PC-3 (cell line): Measurements from ENCODE around the gene CRPPA. TPM values are rescaled to one million over a fixed set of nuclear protein-coding genes. Genes with fewer than 3 reads are reported as not detected.

Experiments used
- ATAC-seq: fragments of 200-7000 bp; cut with Tn5 transposase; 2 replicates; pipeline ENCODE4 v1.9.1; 2020; ENCODE audit warnings: mild to moderate bottlenecking, moderate library complexity
- BruUV-seq: library from RNA; stranded (reverse); fragments of 400-500 nt; replicated peaks from 2 replicates; lab custom pipeline; 2021; lab: Mats Ljungman, UMichigan
- CTCF ChIA-PET: fragments of 300-600 bp; sonication (Branson Sonifier 250); formaldehyde crosslinking; loops from one replicate; lab custom pipeline; 2022; ENCODE audit warnings: antibody characterized with exemption; lab: Charles Lee
- POLR2A ChIA-PET: fragments of 300-600 bp; sonication (Branson Sonifier 250); formaldehyde crosslinking; loops from one replicate; lab custom pipeline; 2022; ENCODE audit warnings: antibody characterized with exemption; ENCODE audit not compliant: unreplicated experiment; lab: Charles Lee
- DNase-seq: peaks from one replicate; pipeline ENCODE4 v3.0.0-alpha.2; 2015
- H2AFZ ChIP-seq: fragments of 300-600 bp; sonication (generic); 2 replicates; pipeline ENCODE4 v1.6.0; 2016; ENCODE audit warnings: antibody characterized with exemption, low read length
- H3F3A ChIP-seq: fragments of 300-600 bp; sonication (generic); one replicate; pipeline ENCODE4 v1.6.0; 2017; ENCODE audit warnings: antibody characterized with exemption, low read length, control low read depth, mild to moderate bottlenecking; ENCODE audit not compliant: unreplicated experiment
- H3K27ac ChIP-seq: fragments of 300-600 bp; sonication (generic); 2 replicates; pipeline ENCODE4 v1.5.1; 2016; ENCODE audit warnings: mild to moderate bottlenecking, low read length
- H3K27me3 ChIP-seq: fragments of 300-600 bp; sonication (generic); 2 replicates; pipeline ENCODE4 v1.6.1; 2016; ENCODE audit warnings: low read length, mixed read lengths
- H3K36me3 ChIP-seq: fragments of 300-600 bp; sonication (generic); 2 replicates; pipeline ENCODE4 v1.6.1; 2016; ENCODE audit warnings: low read depth, mixed run types, low read length, mixed read lengths
- H3K4me1 ChIP-seq: fragments of 300-600 bp; sonication (generic); 2 replicates; pipeline ENCODE4 v1.5.1; 2016; ENCODE audit warnings: low read length; ENCODE audit not compliant: insufficient read depth
- H3K4me2 ChIP-seq: fragments of 300-600 bp; sonication (generic); 2 replicates; pipeline ENCODE4 v1.6.0; 2016; ENCODE audit warnings: low read length
- H3K4me3 ChIP-seq: fragments of 300-600 bp; sonication (generic); 2 replicates; pipeline ENCODE4 v1.5.1; 2016; ENCODE audit warnings: mild to moderate bottlenecking, low read length, mixed read lengths
- H3K79me2 ChIP-seq: fragments of 300-600 bp; sonication (generic); 2 replicates; pipeline ENCODE4 v1.6.1; 2017; ENCODE audit warnings: low read length, mixed read lengths
- H3K9ac ChIP-seq: fragments of 300-600 bp; sonication (generic); 2 replicates; pipeline ENCODE4 v1.6.0; 2016; ENCODE audit warnings: mild to moderate bottlenecking, low read length
- H3K9me2 ChIP-seq: fragments of 300-600 bp; sonication (generic); replicated peaks from 2 replicates; pipeline ENCODE4 v1.6.1; 2016; ENCODE audit warnings: mixed run types, low read length, mixed read lengths
- H3K9me3 ChIP-seq: fragments of 300-600 bp; sonication (generic); 2 replicates; pipeline ENCODE4 v1.6.1; 2016; ENCODE audit warnings: low read length, mixed read lengths
- H4K20me1 ChIP-seq: fragments of 300-600 bp; sonication (generic); 2 replicates; pipeline ENCODE4 v1.6.1; 2016; ENCODE audit warnings: low read length, mixed read lengths
- EZH2 ChIP-seq: fragments of 300-600 bp; sonication (generic); IDR thresholded peaks from one replicate; pipeline ENCODE4 v1.6.1; 2017; ENCODE audit warnings: antibody characterized with exemption, mild to moderate bottlenecking, low read length; ENCODE audit not compliant: unreplicated experiment
- EZH2phosphoT487 ChIP-seq: fragments of 300-600 bp; sonication (generic); IDR thresholded peaks from 2 replicates; pipeline ENCODE4 v1.6.1; 2018; ENCODE audit warnings: mild to moderate bottlenecking, antibody characterized with exemption, low read length, borderline replicate concordance
- intact Hi-C: fragments of 100-400 bp; cut with micrococcal nuclease; formaldehyde crosslinking; loops from 2 replicates; pipeline ENCODE4 v1.9.0; 2023
- total RNA-seq: library from RNA; depleted of rRNA; stranded (reverse); fragments of >200 nt; gene quantifications from 2 replicates; pipeline ENCODE4 v1.2.3, GENCODE V29; 2014
- TF ChIP-seq, protein P1 (sequence below): fragments of 300-600 bp; sonication (generic); conservative IDR thresholded peaks from 2 replicates; pipeline ENCODE4 v1.5.1; 2017; ENCODE audit warnings: antibody characterized with exemption, low read depth, mild to moderate bottlenecking, low read length

Gene CRPPA
- total RNA-seq, 1 experiment from 2014 or later = 1.2 TPM

DNA sequence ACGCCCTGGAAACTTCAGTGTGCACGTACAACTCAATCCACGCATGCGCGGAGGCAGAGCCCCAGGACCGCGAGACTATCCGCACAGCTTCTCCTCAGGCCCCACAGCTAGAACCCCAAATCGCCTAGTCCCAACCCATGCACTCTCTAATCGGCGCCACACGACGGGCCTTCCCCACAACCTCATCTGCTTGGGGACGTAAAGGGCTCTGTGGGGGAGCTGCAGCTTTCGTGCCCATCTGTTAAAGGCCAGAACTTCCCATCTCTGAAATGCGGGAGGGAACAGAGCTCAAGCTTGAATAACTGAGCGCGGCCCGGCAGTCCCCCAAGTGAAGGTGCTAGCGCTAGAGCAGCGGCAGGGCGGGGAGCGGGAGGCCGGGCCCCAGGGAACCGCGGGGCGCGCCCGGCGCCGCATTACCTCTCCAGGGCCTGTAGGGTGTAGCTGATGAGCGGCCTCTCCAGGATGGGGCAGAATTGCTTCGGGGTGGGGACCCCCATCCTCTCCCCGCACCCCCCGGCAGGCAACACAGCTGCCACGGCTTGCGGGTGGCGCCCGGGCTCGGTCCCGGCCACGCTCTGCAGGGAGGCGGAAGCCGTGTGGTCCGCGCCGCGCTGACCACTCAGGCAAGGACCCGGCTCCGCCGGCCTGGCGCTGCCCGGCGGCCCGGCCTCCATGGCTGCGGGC is 547 bp downstream of the CRPPA start:
- BruUV-seq = no TSS peak
- peak overlapping the region; percentile 94 for H3K4me2 ChIP-seq
- TF ChIP-seq, protein P1, sequence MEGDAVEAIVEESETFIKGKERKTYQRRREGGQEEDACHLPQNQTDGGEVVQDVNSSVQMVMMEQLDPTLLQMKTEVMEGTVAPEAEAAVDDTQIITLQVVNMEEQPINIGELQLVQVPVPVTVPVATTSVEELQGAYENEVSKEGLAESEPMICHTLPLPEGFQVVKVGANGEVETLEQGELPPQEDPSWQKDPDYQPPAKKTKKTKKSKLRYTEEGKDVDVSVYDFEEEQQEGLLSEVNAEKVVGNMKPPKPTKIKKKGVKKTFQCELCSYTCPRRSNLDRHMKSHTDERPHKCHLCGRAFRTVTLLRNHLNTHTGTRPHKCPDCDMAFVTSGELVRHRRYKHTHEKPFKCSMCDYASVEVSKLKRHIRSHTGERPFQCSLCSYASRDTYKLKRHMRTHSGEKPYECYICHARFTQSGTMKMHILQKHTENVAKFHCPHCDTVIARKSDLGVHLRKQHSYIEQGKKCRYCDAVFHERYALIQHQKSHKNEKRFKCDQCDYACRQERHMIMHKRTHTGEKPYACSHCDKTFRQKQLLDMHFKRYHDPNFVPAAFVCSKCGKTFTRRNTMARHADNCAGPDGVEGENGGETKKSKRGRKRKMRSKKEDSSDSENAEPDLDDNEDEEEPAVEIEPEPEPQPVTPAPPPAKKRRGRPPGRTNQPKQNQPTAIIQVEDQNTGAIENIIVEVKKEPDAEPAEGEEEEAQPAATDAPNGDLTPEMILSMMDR = peak; percentile 38; the same call in 1 of the 2 replicates
- TF ChIP-seq EZH2 = no peak
- no peak for TF ChIP-seq EZH2phosphoT487
- peak overlapping the region; percentile 71 for H3K4me3 ChIP-seq
- no peaks in the 10 kb centered on the region for H3K27me3 ChIP-seq
- H2AFZ ChIP-seq = peak overlapping the region; percentile 97
- peak; percentile 71 for DNase-seq
- no peaks in the 10 kb centered on the region for H4K20me1 ChIP-seq
- ATAC-seq = peak; percentile 78
- H3F3A ChIP-seq = no peaks in the 10 kb centered on the region
- peak overlapping the region; percentile 83 for H3K27ac ChIP-seq
- ChIA-PET POLR2A (interaction anchor here (0.6 to 1.3 kb wide), 3 partner anchors 70 to 311 kb away, joined by 3 to 6 read pairs (median 4); no protein-coding TSS in a partner anchor), CTCF (no interaction called here)
- intact Hi-C loops = loop anchor here (2.0 to 5.0 kb wide), 2 partner anchors 74 to 103 kb away; no protein-coding TSS in a partner anchor
- no peaks in the 10 kb centered on the region for H3K9me3 ChIP-seq
- H3K79me2 ChIP-seq = no peaks in the 10 kb centered on the region
- no peaks in the 10 kb centered on the region for H3K9me2 ChIP-seq
- no peaks in the 10 kb centered on the region for H3K36me3 ChIP-seq
- H3K9ac ChIP-seq = peak overlapping the region; percentile 81
- peaks cover 43% of the 10 kb centered on the region for H3K4me1 ChIP-seq

DNA sequence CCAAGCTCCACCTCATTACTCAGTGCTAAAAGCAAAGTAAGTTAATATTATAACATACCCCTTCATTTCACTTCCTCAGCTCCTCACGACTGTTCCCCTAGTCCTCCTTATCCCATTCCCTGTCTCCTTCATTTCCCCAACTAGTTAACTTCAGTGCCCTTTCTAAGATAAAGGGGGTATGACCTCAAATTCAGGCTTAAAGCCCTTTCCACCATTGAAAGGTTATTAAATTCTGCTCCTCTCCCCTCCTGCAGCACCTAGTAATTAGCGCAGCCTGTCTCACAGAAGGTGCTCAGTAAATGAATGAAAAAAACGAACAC is 1.0 kb downstream of the CRPPA start:
- H3K79me2 ChIP-seq = no peaks in the 10 kb centered on the region
- no peaks in the 10 kb centered on the region for H3K36me3 ChIP-seq
- H3K9ac ChIP-seq = peak overlapping the region; percentile 81
- H3K4me3 ChIP-seq = peak overlapping the region; percentile 71
- ATAC-seq = peak; percentile 1
- H3K9me3 ChIP-seq = no peaks in the 10 kb centered on the region
- H3K9me2 ChIP-seq = no peaks in the 10 kb centered on the region
- peak overlapping the region; percentile 97 for H2AFZ ChIP-seq
- TSS peak; percentile 39 for BruUV-seq
- H3K4me1 ChIP-seq = peaks cover 39% of the 10 kb centered on the region
- no peak for DNase-seq
- TF ChIP-seq, protein P1 = no peak
- no peaks in the 10 kb centered on the region for H3K27me3 ChIP-seq
- peak overlapping the region; percentile 83 for H3K27ac ChIP-seq
- intact Hi-C loops = loop anchor here (2.0 to 5.0 kb wide), 2 partner anchors 73 to 103 kb away; no protein-coding TSS in a partner anchor
- ChIA-PET POLR2A (interaction anchor here (0.6 to 1.3 kb wide), 2 partner anchors 69 to 74 kb away, joined by 4 to 6 read pairs; no protein-coding TSS in a partner anchor), CTCF (no interaction called here)
- H4K20me1 ChIP-seq = no peaks in the 10 kb centered on the region
- H3F3A ChIP-seq = no peaks in the 10 kb centered on the region
- peak overlapping the region; percentile 94 for H3K4me2 ChIP-seq

DNA sequence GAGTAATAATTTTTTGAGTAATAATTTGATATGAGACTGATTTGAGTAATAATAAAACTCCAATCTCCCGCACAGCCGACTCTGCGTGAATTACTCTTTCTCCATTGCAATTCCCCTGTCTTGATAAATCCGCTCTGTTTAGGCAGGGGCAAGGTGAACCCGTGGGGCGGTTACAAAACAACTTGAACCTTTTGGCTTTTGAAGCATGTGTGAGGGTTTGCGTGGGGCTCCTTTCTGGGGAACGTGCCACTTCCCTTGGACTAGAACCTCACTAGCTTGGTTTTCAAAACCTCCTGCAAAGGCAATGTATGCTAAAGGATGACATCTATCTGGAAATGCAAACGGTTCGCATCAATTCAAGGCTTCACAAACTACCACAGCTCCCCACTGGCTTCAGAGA is 1.5 kb downstream of the CRPPA start:
- DNase-seq (no peak), ATAC-seq (no peak)
- ChIA-PET POLR2A (interaction anchor here (0.6 to 1.3 kb wide), 2 partner anchors 73 to 294 kb away, joined by 6 to 45 read pairs; no protein-coding TSS in a partner anchor), CTCF (no interaction called here)
- H3K79me2 ChIP-seq = no peaks in the 10 kb centered on the region
- intact Hi-C loops = loop anchor here (2.0 to 10.0 kb wide), 3 partner anchors 73 to 175 kb away; no protein-coding TSS in a partner anchor
- H3K9ac ChIP-seq = peak overlapping the region; percentile 81; the same call in 1 of the 2 replicates
- H2AFZ ChIP-seq = peak overlapping the region; percentile 97
- H4K20me1 ChIP-seq = no peaks in the 10 kb centered on the region
- H3K4me1 ChIP-seq = peaks cover 39% of the 10 kb centered on the region
- H3K27ac ChIP-seq = no peak overlapping the region; the same call in 1 of the 2 replicates
- no peaks in the 10 kb centered on the region for H3K27me3 ChIP-seq
- H3K4me3 ChIP-seq = peak overlapping the region; percentile 71
- BruUV-seq = no TSS peak
- H3K9me2 ChIP-seq = no peaks in the 10 kb centered on the region
- no peaks in the 10 kb centered on the region for H3K36me3 ChIP-seq
- no peaks in the 10 kb centered on the region for H3K9me3 ChIP-seq
- H3F3A ChIP-seq = no peaks in the 10 kb centered on the region
- peak overlapping the region; percentile 94 for H3K4me2 ChIP-seq
- no peak for TF ChIP-seq EZH2
- no peak for TF ChIP-seq EZH2phosphoT487
- TF ChIP-seq, protein P1 = no peak
